ENCODE results near the gene CTNNA2. TPM values are rescaled to one million over a fixed set of nuclear protein-coding genes. Genes with fewer than 3 reads are reported as not detected.

The CTNNA2 gene
- total and polyA plus RNA-seq, 2 of the 8 experiments (the other 6 are each of a cell fraction or from before 2014, with no cell fraction given), result 3.9 to 9.0 TPM

GRCh38 chr2:80132281-80132680 is 619.4 kb downstream of the CTNNA2 start (continued):
- TF ChIP-seq CHD7 (IDR thresholded peaks at IDR 0.05; ENCODE audit: insufficient replicate concordance, low read length), result no peak
- no peak for TF ChIP-seq SIN3A (conservative IDR thresholded peaks at IDR 0.05 in 1 of 2, IDR thresholded peaks at IDR 0.05 in 1 of 2; ENCODE audit: low read depth in 1 of 2, low read length in 2 of 2)
- no peak for TF ChIP-seq SUZ12 (IDR thresholded peaks at IDR 0.05; ENCODE audit: low read length)
- TF ChIP-seq FOSL1 (IDR thresholded peaks at IDR 0.05; ENCODE audit: insufficient read depth, low read depth, low read length), result no peak

Data from H1 (cell line).